GM19193 (cell line): ENCODE measurements around the gene EML3.
A peak's percentile ranks its signal among the peaks of the same experiment; 100 is the strongest.

Experiments
- POLR2A ChIP-seq: IDR thresholded peaks from 4 replicates; pipeline ENCODE4 v1.6.1; 2011; ENCODE audit not compliant: insufficient read depth, insufficient read length; ENCODE audit errors: extremely low read depth

EML3 gene

GRCh38 chr11:62644220-62644619, 31.6 kb upstream of the EML3 start:
- no peak for TF ChIP-seq POLR2A

- no peak for TF ChIP-seq POLR2A
Observed at GRCh38 chr11:62632492-62632891, 19.9 kb upstream of the EML3 start.

DNA sequence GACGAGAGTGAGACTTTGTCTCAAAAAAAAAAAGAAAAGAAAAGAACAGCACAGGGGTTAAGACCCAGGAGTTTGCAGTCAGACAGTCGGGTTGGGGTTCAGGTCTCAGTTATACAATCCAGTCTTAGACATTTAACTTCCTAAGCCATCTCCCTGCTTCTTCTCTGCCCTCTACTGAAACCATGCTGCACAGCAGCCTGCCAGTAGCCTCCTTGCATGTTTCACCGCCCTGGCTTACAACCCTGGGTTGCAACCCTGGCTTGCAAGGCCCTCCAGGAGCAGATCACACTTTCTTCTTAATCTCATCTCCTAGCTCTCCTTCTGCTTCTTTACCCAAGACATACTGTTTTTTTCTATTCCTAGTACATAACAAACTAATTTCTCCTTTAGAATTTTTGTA, 15.1 kb upstream of the EML3 start:
- TF ChIP-seq POLR2A, result no peak

DNA sequence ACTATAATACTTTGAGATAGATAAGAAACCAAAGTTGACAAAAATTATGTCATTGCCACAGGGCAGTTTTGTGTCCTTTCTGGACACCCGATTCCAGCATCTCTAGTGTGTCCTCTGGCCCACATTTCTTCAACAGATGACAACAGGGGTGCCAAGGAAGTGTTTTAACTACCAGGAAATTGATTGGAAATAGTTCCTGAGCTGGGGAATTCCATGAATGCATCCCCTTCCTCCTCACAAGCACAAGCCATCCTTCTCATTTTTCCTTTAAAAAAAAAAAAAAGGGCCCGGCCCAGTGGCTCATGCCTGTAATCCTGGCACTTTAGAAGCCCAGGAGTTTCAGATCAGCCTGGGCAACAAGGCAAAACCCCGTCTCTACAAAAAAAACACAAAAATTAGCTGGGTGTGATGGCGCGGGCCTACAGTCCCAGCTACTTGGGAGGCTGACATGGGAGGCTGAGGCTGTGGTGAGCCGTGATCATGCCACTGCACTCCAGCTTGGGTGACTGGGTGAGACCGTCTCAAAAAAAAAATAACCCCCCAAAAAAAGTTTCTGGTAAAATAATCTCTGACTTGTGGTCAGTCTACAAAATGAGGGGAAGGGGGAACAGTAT, 10.0 kb upstream of the EML3 start:
- TF ChIP-seq POLR2A, result no peak

- TF ChIP-seq POLR2A, result peak; percentile 81
Observed at GRCh38 chr11:62621567-62622470, 9.2 kb upstream of the EML3 start, which contains the start of gene B3GAT3. TSS of gene B3GAT3 (minus strand) at chr11:62621986. CDS start at chr11:62621947, 39 bp downstream.

DNA sequence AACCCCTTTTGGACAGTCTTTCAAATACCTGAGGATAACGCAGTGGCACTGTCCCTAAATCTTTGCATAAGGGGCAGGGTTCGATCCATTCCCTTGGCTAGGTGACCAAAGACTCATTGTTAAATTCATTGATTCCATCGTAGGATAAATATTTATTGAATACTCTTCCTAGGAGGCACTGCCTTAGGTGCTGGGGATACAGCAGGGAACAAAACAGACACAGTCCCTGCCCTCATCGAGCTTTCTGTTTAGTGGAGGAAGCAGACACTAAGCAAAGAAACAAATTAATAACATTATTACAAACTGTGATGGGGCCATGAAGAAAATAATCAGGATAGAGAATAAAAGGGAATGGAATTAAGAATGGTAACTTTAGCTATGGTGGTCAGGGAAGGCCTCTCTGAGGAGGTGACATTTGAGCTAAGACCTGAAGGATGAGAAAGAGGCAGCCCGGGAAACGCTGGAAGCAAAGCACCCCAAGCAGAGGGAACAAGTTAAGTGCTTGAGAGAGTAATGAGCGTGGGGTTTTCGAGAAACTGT, 8.5 kb upstream of the EML3 start:
- TF ChIP-seq POLR2A, result no peak

- no peak for TF ChIP-seq POLR2A
Observed at GRCh38 chr11:62615521-62615920, 2.9 kb upstream of the EML3 start.

DNA sequence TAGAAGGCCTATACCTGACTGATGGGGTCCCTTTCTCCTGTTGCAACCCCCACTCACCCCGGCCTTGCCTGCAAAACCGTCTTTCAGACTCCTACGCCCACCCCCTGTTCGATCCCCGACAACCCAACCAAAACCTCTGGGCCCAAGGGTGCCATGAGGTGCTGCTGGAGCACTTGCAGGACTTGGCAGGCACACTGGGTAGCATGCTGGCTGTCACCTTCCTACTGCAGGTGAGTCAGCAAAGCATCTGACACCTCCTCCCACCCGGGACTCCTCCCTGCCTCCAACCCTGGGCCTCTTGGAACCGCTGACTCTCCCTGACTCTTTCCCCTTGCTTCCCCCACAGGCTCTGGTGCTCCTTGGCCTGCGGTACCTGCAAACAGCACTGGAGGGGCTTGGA, 1.7 kb upstream of the EML3 start:
- no peak for TF ChIP-seq POLR2A

GRCh38 chr11:62613291-62613778, 760 bp upstream of the EML3 start:
- TF ChIP-seq POLR2A, result no peak

DNA sequence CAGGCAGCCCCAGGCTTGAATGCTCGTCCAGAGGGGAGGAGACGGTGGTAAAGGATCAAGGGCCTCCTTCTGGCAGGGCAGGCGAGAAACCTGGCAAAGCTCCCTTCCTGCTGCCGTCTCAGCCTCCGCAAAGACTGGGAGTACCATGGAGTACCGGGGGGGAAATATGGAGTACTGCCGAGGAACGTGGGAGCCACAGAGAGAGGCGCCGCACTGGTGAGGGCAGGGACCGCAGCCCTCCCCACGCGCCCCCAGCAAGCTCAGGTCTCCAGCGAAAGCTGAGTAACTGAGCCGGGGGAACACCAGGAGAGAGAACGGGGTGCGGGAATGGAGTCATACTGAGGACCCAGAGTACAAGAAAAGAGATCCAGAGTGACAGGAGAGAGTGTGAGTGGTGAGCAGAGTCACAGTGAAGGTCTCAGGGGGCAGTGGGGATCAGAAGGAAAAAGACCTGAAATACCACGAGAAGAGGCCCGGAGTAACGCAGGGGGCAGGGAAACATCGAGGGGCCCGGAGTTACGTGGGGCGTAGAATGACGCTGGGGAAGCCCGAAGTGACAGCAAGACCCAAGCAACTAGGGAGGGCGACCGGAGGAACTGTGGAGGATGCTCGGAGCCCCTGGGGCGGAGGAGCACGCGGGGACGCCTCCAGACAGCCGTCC, 740 bp downstream of the EML3 start:
- TF ChIP-seq POLR2A, result peak; percentile 24

DNA sequence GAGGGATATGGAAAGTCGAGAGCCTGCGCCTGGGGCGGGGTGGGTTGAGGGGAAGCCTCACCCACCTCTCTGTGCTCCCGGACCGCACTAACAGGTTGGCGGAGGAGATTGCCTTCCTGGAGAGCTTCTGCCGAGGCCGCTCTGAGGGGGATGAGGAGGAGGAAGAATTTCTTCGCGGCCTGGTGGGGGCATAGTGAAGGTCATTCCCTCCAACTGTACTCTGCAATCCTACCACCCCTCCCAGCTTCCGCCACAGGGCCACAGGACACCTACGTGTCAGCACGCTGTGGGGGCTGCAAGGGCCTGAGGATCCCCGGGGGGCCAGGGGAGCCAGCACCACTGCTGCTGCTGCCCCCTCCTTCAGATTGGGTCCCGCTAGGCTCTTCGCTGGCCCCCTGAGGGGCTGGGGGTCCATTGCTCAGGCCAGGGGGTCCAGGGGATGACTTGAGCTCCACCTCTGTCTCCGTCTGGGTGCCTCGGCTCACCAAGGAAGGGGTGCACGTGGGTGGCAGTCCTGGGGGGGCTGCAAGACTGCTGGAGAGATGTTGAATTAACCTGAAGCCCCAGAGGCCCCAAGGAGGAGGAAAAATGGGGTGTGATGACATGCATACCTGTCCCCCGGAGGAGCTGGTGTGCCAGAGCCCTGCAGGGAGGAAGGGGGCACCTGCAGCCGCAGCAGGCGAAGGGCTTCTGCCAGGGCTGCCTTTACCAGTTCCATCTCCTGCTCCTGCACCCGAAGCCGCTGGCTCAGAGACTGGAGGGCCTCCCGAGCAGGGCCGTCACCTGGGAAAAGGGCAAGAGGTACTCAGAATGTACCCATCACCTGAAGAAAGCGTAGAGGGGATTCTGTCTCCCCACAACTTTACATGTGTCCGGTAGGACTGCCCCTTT, 1.5 kb downstream of the EML3 start:
- no peak for TF ChIP-seq POLR2A

- no peak for TF ChIP-seq POLR2A
Observed at GRCh38 chr11:62610403-62610802, 2.2 kb downstream of the EML3 start.

DNA sequence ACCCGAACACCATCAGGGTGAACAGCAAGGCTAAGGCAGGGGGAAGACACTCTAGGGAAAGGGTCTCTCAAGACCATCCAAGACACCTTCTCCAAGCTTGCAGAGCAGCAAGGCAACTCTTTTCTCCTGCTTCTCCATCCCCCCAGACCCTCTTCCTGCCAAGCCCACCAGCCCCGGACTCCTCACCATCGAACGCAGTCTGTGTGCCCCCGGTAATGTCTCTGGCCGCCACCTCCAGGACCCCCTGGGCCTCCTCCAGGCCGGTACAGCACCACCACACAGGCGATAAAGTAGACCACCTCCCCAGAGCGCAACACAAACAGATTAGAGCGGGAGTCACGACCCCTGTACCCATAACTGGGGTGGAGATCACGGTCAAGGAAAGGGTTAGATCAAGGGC, 3.8 kb downstream of the EML3 start:
- TF ChIP-seq POLR2A, result no peak

DNA sequence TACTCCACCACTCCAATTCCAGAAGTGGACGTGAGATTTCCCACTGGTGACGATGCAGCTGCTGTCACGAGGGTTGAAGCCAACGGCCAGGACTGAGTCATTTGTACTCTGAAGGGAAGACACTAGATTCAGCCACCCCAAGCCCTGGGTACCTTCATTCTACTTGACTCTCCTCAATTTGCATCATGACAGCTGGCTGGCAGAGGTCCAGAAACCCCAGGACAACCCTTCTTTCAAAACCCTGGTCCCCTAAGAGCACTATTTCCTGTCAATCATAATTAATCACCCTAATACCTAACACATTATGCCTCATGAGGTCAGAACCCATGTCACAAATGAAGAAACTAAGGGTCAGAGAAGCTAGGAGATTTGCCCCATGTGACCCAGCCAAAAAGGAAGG, 4.9 kb downstream of the EML3 start:
- no peak for TF ChIP-seq POLR2A
